NCI-H1930 (cell line): ENCODE measurements around the gene MGAT4B.

Experiments
- DNase-seq, 2 experiments: peaks; one replicate each; lab custom pipeline; 2025; lab: John Stamatoyannopoulos, UW

Gene MGAT4B

DNA sequence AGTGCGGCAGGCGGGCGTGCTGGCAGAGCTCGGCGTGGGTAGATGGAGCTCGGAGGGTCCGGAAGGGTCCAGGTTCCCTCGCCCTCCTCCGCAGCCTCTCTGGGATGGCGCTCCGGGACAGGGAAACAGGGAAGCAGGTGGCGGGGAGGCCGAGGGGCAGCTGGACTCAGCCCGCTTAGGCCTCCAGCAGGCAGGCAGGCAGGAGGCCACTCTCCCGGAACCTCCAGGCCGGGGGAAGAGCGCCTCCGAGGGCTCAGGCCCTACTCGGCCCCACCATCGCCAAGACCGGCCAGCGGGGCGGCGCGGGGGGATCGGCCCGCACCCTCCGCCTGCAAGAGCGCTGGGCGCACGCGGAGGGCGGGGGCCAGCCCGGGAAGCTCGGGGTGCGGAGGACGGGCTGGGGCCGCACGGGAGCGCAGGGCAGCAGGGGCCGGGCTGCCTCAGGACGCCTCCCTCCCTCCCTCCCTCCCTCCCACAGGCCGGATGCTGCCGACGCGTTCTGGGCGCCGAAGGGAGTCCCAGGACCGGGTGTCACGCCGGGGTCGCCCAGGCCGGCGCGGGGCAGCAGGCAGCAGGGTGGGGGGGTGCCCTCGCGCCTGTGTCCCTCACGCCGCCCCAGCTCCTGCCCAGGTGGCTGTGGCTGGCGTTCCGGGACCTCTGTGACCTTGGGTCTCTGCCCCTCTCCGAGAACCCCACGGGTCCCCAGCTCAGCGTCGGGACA lies 977 bp downstream of the MGAT4B start:
- DNase-seq: no peak

DNA sequence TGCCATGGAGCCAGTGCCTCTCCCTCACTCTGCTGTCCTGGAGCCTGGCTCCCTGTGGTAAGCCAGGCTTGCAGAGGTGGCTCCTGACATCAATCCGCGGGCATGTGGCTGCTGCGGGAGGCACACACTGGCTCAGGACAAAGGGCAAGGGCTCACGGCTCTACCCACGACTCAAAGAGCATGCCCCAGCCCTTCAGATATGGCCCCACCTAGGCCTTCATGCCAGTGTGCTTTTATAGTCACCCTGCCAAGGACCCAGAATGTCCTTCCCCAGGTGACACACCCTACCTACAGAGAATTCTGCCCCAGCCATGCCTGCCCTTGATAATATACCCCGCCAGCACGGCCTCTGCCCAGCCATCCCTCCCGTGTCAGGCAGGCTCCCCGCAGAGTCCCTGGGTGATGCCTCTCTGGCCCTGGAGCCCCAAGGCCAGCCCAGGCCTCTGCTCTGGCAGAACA lies 1.6 kb downstream of the MGAT4B start:
- no peak for DNase-seq

- DNase-seq: no peak
Measured at GRCh38 chr5:179804555-179804947, 2.1 kb downstream of the MGAT4B start.

- DNase-seq: no peak
Measured at GRCh38 chr5:179803651-179804554, 2.8 kb downstream of the MGAT4B start.

- no peak for DNase-seq
Measured at GRCh38 chr5:179802950-179803562, 3.6 kb downstream of the MGAT4B start.

DNA sequence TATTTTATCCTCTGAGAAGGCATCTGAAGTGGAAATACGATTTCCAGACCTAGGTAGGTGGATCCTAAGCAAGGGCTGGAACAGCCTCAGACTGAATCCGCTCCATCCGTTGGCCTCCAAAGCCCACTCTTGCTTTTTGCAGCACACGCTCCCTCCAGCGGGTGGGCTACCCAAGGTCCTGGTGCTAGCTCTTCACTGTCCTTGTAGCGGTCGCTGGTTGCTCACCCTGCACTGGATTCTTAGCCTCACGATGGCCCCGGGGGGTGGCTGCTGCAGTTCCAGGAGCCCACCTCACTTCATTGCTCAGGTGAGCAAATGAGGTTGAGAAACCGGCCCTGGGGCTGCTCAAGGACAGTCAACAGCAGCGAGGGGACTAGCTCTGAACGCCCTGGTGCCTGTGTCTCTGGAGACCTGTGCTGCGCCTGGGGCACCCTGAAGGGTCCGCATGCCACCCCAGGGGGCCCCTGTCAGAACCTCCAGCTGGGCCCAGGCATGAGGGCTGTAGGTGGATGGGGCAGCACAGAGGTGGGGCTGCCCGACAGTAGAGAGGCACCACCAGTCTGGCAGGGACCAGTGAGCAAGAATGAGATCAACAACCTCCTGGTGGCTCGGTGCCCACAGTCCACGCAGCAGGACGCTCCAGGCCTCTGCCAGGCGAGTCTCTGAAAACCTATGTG lies 4.3 kb downstream of the MGAT4B start:
- DNase-seq: no peak

DNA sequence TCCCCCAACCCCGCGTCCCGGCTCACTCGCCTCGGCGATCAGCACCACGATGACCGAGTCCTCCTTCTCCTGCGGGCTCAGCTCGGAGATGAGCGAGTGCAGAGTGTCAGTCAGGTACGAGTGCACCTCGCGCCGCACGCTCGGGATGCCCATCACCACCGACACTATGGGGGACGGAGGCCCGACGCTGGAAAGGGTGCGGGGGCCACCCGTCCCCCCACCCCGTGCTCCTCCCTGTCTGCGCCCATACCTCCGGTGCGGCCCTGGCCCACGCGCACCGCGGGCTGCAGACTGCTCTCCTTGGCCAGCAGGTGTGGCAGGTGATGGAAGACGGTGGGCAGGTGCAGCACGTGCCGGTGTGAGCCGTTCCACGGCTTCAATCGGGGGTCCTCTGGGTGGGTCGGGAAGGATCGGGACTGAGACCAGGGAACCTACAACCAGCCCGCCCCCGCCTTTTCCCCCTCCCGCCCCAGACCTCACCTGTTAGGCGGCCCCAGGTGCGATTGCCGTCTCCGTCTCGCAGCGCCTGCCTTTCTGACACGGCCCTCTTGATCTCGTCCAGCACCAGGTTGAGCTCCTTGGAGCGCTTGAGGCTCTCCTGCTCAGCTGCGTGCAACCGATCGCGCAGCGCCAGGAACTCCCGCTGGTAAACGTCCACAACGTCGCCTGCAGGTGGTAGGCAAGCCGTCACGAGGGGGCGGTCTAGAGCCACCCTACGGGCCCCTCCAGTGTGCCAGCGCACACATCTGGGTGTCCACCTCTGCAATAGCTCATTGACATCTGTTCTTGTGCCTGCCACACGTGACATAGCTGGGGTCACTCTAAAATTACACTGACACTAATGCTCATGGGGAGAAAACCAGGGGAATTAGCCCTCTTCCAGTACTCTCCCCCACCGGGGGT lies 5.1 kb downstream of the MGAT4B start:
- DNase-seq: no peak

DNA sequence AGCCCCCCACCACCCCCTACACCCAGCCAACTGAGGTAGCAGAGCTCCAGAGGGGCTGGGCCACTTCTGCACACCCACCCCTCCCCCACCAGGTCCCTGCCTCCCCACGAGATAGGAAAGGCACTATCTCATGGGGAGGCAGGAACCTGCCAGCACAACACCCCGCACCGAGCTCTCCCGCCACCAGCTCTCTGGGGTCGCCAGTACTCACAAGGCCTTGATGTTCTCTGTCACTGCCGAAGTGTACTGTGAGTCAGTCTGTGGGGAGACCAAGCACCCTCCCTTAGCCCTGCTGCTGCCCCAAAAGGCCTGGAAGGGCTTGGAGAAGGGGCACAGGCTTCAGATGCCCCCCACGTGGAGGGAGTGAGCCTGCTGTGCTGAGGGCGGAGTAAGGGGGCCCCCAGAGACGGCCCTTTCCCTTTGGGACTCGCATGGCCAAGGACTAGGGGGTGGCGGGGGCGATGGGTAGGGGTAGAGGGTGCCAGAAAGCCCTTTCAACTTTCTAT lies 5.9 kb downstream of the MGAT4B start:
- no peak for DNase-seq

DNA sequence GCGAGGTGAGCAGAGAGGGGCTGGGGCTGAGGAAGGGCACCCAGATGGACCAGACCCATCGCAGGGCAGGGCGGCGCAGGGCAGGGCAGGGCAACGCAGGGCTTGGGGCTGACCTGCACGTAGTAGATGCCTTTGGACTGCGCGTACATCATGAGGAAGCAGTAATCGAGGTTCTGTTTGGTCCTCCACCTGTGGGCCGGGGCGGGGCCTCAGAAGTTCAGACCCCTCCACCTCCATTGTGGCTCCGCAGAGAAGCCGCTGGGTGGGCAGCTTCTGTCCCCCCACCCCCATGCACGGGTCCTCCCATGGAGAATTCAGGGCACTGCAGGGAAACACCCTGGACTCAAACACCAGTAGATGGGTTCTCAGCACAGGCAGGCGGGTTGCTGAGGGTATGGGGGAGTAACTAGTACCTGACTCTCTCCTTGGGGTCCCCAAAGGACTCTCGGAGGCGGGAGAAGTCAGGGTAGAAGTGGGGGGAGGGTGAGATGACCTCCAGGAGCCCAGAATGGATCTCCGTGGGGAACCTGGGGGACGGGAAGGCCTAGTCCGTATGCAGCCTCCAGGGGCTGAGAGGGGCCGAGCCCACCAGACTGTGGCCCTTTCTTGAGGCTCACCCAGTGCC lies 6.5 kb downstream of the MGAT4B start:
- DNase-seq: no peak

- no peak for DNase-seq
Measured at GRCh38 chr5:179799644-179799973, 7.1 kb downstream of the MGAT4B start.

GRCh38 chr5:179798771-179799643 lies 7.7 kb downstream of the MGAT4B start:
- no peak for DNase-seq

DNA sequence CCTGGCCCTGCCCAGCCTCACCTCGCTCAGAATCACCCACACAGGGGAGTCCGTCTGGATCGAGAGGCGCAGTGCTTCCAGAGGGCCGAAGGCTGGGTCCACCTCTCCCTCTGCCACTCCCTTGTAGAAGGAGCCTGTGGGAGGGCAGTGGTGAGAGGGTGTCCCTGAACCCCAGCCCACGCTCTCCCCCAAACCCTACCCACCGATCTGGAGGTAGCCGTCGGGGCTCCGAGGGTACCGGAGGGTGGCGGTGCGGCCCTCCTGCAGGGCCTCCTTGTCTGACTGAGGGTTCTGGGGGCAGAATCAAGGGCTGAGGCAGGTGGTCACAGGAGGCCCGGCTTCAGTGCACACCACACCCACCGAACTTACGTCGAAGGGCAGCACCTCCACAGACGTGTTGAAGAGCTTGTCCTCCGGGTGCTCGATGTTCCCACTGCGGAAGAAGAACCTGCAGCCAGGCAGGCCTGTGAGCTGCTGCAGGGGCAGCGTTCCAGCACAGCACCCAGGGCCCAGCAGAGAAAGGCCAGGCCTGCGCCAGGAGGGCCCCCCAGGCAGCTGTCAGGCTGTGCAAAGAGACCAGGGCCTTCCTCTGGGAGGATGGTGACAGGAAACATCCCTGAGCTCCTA lies 8.4 kb downstream of the MGAT4B start:
- no peak for DNase-seq

GRCh38 chr5:179797741-179798140 lies 8.9 kb downstream of the MGAT4B start:
- DNase-seq: no peak

DNA sequence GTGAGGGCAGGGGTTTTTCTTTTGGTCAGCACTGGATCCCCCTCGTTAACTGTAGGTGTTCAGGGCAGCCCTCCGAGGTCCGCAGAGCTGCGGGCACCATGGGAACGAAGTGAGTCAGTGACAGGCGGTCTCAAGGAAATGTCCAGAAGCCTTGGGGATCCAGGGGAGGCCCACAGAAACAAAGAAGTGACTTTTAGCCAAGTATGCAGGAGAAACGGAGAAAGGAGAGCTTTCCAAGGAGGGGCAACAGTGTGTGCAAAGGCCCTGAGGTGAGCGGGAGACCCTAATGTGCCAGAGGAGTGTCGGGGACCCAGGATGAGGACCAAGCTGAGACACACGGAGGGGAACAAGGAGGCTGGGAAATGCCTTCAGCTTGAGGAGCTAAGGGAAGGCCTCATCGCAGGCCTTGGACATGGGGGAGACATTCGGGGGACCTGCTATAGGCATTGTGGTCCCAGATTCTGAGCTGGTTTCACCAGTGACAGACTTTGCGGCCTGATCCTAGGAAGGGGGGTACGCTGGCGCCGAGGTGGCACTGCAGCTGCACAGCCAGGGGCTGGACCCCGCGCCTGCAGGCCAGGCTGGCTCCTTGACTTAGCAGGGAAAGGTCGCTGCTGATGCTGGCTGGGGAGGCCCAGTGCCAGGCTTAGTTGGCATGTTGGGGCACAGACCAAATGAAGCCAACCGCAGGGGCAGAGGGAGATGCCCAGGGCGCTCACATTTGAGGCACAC lies 9.6 kb downstream of the MGAT4B start:
- DNase-seq: no peak

DNA sequence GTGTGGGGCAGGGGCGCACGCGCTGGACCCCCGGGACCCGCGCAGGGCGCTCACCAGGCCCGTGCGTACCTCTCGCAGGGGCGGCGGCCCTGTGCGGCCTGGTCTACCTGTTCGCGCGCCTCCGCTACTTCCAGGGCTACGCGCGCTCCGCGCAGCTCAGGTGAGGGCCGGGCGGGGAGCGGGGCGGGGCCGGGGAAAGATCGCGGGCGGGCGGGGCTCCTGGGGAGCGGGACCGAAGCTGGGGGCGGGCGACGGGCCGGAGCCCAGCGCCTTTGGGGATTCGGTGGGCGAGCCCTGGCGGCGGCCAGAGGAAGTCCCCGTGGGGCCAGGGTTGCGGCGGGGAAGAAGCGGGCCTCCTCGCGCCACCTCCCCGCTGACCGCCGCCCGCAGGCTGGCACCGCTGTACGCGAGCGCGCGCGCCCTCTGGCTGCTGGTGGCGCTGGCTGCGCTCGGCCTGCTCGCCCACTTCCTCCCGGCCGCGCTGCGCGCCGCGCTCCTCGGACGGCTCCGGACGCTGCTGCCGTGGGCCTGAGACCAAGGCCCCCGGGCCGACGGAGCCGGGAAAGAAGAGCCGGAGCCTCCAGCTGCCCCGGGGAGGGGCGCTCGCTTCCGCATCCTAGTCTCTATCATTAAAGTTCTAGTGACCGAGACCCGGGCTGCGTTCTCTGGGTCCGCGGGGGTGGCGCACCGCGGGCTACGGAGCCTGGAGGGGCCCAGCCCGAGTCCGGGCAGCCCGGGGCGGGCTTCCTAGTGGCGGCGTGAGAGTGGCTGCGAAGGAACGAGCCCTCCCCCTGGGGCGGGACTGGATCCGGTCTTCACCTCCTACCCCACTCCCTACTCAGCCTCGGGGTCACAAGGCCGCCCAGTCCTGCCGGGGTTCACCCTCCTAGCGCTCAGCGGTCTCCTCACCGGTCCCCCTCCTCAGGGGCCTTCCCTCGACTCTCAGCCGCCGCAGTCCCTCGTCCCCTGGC lies 10.5 kb downstream of the MGAT4B start:
- DNase-seq: peak; percentile 45 to 67

DNA sequence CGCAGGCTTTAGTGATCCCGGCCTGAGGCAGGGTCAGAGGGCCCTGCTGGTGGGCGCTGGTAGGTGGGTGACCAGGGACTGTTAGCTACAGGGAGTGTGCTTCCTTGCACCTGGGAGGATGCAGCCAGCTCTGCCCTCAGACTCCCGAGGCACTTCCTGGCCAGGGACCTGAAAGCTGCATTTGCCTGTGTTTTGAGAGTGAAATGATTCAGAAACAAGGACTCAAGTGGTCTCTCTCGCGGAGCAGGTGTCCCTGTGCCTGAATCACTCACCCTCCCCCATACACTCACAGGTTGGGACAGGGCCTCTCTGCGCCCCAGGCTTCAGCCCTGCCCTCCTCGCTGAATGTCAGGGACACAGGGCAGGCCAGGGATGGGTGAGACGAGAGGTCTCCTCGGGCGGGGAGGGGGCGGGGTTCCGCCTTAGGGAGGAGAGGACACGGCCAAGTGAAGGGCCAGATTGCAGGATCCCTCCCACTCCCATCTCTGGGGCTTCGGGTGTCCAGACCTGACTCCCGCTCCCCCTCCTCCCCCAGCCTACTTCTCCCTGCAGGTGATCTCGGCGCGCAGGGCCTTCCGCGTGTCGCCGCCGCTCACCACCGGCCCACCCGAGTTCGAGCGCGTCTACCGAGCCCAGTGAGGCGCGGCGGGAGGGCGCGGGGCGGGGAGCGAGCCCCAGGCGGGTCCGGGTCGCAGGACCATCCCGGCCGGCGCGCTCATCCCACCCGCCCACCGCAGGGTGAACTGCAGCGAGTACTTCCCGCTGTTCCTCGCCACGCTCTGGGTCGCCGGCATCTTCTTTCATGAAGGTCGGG lies 11.4 kb downstream of the MGAT4B start:
- no peak for DNase-seq
